Small intestine (tissue), 7 donors: Measurements from ENCODE around the gene C4orf54. TPM values are rescaled to one million over a fixed set of nuclear protein-coding genes. Genes with fewer than 3 reads are reported as not detected.

Experiments used
- DNase-seq, 2 donors: peaks; one replicate each; pipeline versions ENCODE4 v3.0.0 to v3.0.0-alpha.2; 2013
- FAIRE-seq: peaks from 2 replicates; lab custom pipeline; 2012; peaks lifted over from hg19 to GRCh38; lab: Jason Lieb, UNC
- H3K27ac ChIP-seq, 3 donors: one replicate each; pipeline ENCODE4 v1.5.1; 2013; ENCODE audit warnings: low read length in 2 of 3, mild to moderate bottlenecking in 2 of 3, control low read depth in 1 of 3, inconsistent platforms in 1 of 3, low read depth in 1 of 3, moderate library complexity in 1 of 3
- H3K27me3 ChIP-seq, 3 donors: one replicate each; pipeline ENCODE4 v1.6.1; 2013; ENCODE audit warnings: low read length in 3 of 3, inconsistent platforms in 1 of 3; ENCODE audit not compliant: control insufficient read depth in 3 of 3, insufficient read depth in 3 of 3
- H3K36me3 ChIP-seq, 3 donors: one replicate each; pipeline ENCODE4 v1.6.1; 2013; ENCODE audit warnings: low read length in 3 of 3, inconsistent platforms in 1 of 3, low read depth in 1 of 3, mild to moderate bottlenecking in 1 of 3, moderate library complexity in 1 of 3; ENCODE audit not compliant: control insufficient read depth in 3 of 3, insufficient read depth in 2 of 3
- H3K4me1 ChIP-seq, 3 donors: one replicate each; pipeline ENCODE4 v1.6.1; 2013; ENCODE audit warnings: low read length in 2 of 3, inconsistent platforms in 1 of 3, low read depth in 1 of 3, mild to moderate bottlenecking in 1 of 3, moderate library complexity in 1 of 3; ENCODE audit not compliant: control insufficient read depth in 3 of 3, insufficient read depth in 2 of 3
- H3K4me3 ChIP-seq, 3 donors: one replicate each; pipeline ENCODE4 v1.5.1; 2013; ENCODE audit warnings: low read length in 3 of 3, control low read depth in 1 of 3, inconsistent platforms in 1 of 3, low read depth in 1 of 3, mild to moderate bottlenecking in 1 of 3, moderate library complexity in 1 of 3
- H3K9me3 ChIP-seq, 2 donors: one replicate each; pipeline ENCODE4 v1.6.1; 2013; ENCODE audit warnings: low read depth in 1 of 2, low read length in 1 of 2; ENCODE audit not compliant: control insufficient read depth in 2 of 2, insufficient read depth in 1 of 2
- WGBS, 3 donors: extraction: QIAGEN DNeasy Blood & Tissue Kit; methylation state at CpG; one replicate each; pipeline ENCODE4 v1.1.7; 2013; 5-methylcytosine and 5-hydroxymethylcytosine counted together
- polyA plus RNA-seq, 4 donors: library from polyadenylated mRNA; stranded (reverse) in 3 of 4; unstranded in 1 of 4; fragments of 200-250 nt in 3 of 4; fragments of 120-200 nt in 1 of 4; gene quantifications; one replicate each; pipeline versions ENCODE4 v1.2.1 to v1.2.3, GENCODE V29; 2013
- donor health status: healthy with polysubstance abuse.
- donor health status: control.
- donor health status: control.
- donor health status: Bipolar disorder and iron deficiency.
- donor health status: healthy.

The C4orf54 gene
- polyA plus RNA-seq, 4 donors, result under 0.01 to 0.35 (median 0.27) TPM; not detected in 1

DNA sequence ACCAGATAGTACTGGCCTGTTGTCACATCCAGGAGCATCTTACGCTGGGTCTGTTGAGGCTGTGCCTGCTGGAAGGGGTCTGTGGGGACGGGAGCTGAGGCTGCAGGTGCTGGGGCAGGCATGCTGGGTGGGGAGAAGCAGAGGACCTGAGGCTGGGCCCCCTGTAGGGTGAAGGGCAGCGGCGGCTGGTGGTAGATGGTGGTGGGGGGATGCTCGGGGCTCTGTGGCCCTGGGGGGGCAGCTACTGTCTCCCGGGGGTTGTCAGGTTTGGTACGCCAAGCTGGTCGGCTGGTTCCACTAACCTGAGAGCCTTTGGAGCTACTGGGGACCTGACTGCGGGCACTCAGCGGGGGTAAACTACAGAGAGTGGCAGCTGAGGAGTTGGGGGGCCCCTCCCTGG is 7.8 kb downstream of the C4orf54 start:
- Histone ChIP-seq H3K27me3 (peaks cover 0 to 2% (median 0%) of the 10 kb centered on the region in 3 donors), H3K9me3 (no peaks in the 10 kb centered on the region), H3K36me3 (no peaks in the 10 kb centered on the region), H3K27ac (no peak overlapping the region), H3K4me1 (no peaks in the 10 kb centered on the region), H3K4me3 (no peak overlapping the region)
- DNase-seq, result no peak
- no peak for FAIRE-seq
- WGBS, 3 donors, result 81 to 90% (median 89%) methylated on average over 8 to 10 of the region's 10 CpGs

DNA sequence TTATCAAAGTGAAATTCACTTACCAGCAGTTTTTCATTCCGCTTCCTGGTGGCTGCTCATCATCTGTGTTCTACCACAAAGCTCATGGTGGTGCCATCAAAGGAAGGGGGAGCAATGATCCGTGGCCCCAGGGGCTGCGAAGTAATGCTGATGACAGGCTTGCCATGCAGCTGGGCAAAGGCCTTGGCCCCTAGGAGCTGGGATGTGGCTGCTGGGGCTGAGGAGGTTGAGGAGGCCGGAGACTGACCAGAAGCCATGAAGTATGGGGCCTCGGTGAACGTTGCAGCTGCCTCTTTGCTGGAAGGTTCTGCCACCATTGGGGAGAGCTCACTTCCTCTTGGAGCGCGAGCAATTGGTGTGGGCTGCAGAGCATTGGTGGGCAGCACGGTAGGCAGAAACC is 8.4 kb downstream of the C4orf54 start:
- Histone ChIP-seq H3K27ac (no peak overlapping the region), H3K27me3 (no peaks in the 10 kb centered on the region), H3K9me3 (no peaks in the 10 kb centered on the region), H3K36me3 (no peaks in the 10 kb centered on the region), H3K4me1 (no peaks in the 10 kb centered on the region), H3K4me3 (no peak overlapping the region)
- 85 to 91% (median 90%) methylated on average over 9 of the region's 9 CpGs for WGBS, 3 donors
- FAIRE-seq (no peak), DNase-seq (no peak)

DNA sequence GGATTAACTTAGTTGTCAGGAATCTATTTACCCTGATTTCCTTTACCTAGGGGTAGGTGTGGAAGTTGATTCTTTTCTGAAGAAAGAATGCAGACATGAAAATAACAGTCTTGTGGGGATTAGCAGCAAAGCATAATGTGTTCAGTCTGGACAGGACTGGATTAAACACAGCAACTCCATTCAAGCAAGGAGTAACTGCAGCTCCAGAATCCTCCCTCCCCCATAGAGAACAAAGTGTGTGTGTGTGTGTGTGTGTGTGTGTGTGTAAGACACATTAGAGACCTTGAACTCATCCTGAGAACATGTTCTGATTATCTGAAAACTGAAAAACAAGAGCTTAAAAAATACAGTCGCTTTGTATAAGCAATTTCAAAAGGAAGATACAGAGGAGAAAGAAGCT is 9.3 kb downstream of the C4orf54 start:
- WGBS, 3 donors, result 71 to 76% (median 75%) methylated on average over 1 of the region's 1 CpG

DNA sequence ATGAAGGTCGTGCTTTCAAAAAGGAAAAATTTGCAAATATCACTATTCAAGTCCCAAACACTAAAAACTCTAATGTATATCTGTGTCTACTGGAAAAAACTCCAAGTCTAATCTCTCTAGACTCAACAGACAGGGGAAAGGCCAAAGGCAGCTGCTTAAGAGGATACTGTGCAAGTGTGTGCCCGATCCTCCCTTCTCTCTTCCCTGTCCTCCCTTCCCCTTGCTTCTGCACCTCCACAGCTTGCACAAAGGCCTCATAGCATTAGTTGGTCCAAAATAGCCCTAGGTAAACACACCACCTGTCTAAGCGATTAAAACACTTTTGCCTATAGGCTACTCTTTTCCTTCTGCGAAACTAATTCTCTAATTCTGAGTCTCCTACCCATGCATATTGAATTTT is 10.6 kb downstream of the C4orf54 start:
- no peak overlapping the region for H3K4me3 ChIP-seq
- DNase-seq, result no peak
- no peaks in the 10 kb centered on the region for H3K9me3 ChIP-seq
- H3K27ac ChIP-seq, result no peak overlapping the region
- no peak for FAIRE-seq
- no peaks in the 10 kb centered on the region for H3K36me3 ChIP-seq
- H3K4me1 ChIP-seq, result no peaks in the 10 kb centered on the region
- WGBS, 3 donors, result 86 to 92% (median 88%) methylated on average over 4 of the region's 4 CpGs
- no peaks in the 10 kb centered on the region for H3K27me3 ChIP-seq

More for the DNA sequence above, 9.3 kb downstream of the C4orf54 start:
- Histone ChIP-seq H3K36me3 (no peaks in the 10 kb centered on the region), H3K9me3 (no peaks in the 10 kb centered on the region), H3K27ac (no peak overlapping the region), H3K4me3 (no peak overlapping the region), H3K4me1 (no peaks in the 10 kb centered on the region), H3K27me3 (no peaks in the 10 kb centered on the region)
- DNase-seq, result no peak
- FAIRE-seq, result no peak

DNA sequence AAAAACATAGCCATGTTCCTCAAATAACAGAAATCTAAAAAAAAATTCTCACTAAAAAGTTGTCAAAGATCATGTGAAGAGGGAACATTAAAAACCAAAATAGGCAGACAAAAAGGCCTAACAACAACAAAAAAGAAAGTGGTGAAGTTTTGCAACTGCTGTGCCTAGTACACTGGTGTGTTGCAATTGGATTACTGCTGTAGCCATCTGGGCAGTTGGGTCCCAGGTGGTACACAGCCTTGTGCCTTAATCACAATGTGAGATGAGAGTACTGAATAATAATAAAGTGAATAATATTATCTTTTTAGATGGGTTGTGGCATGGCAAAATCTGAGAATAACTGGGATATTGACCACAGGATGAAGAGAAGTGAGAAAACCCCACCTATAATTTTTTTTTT is 12.0 kb downstream of the C4orf54 start:
- H3K36me3 ChIP-seq, result no peaks in the 10 kb centered on the region
- no peaks in the 10 kb centered on the region for H3K9me3 ChIP-seq
- H3K4me3 ChIP-seq, result no peak overlapping the region
- FAIRE-seq, result no peak
- no peak for DNase-seq
- no peaks in the 10 kb centered on the region for H3K4me1 ChIP-seq
- H3K27ac ChIP-seq, result no peak overlapping the region
- no peaks in the 10 kb centered on the region for H3K27me3 ChIP-seq

DNA sequence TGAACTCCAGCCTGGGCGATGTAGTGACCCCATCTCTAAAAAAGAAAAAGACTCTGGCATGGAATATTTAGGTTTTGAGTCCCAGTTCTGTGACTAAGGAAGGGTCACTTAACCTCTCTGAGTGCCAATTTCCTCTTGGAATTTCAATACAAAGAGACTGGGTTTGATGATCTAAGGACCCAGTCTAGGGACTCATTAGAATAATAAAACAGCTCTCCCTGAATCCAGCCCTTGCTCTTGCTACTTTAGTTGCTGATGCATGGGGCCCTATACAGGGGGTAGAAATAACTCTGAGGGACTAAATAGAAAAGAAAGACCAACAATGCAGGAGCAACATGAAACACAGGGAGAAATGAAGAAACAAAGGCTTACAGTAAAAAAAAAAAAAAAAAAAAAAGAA is 12.6 kb downstream of the C4orf54 start:
- Histone ChIP-seq H3K4me3 (no peak overlapping the region), H3K27me3 (no peaks in the 10 kb centered on the region), H3K9me3 (no peaks in the 10 kb centered on the region), H3K36me3 (no peaks in the 10 kb centered on the region), H3K27ac (no peak overlapping the region), H3K4me1 (no peaks in the 10 kb centered on the region)
- FAIRE-seq (no peak), DNase-seq (no peak)
- WGBS, 3 donors, result 92 to 100% (median 97%) methylated on average over 1 of the region's 1 CpG

DNA sequence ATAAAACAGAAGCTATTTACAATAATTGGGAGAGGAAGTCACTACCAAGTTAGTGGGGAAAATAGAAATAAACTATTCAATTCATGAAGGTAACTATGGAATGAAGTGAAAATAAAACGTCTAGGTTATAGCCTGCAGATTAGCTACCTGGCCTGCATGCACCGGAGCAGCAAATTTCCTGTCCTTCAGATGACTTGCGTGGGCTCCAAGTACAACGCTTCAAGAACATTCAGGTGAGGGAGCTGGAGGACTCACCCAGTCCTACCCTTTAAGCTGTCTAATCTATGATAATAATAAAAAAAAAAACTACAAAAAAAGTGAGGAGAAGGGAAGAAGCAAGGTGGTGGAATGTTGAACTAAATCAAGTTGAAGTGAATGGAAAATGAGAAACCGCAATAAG is 13.2 kb downstream of the C4orf54 start:
- Histone ChIP-seq H3K36me3 (no peaks in the 10 kb centered on the region), H3K27ac (no peak overlapping the region), H3K4me3 (no peak overlapping the region), H3K9me3 (no peaks in the 10 kb centered on the region), H3K4me1 (no peaks in the 10 kb centered on the region), H3K27me3 (no peaks in the 10 kb centered on the region)
- DNase-seq (no peak), FAIRE-seq (no peak)
- WGBS, 3 donors, result 43 to 71% (median 54%) methylated on average over 5 of the region's 5 CpGs

DNA sequence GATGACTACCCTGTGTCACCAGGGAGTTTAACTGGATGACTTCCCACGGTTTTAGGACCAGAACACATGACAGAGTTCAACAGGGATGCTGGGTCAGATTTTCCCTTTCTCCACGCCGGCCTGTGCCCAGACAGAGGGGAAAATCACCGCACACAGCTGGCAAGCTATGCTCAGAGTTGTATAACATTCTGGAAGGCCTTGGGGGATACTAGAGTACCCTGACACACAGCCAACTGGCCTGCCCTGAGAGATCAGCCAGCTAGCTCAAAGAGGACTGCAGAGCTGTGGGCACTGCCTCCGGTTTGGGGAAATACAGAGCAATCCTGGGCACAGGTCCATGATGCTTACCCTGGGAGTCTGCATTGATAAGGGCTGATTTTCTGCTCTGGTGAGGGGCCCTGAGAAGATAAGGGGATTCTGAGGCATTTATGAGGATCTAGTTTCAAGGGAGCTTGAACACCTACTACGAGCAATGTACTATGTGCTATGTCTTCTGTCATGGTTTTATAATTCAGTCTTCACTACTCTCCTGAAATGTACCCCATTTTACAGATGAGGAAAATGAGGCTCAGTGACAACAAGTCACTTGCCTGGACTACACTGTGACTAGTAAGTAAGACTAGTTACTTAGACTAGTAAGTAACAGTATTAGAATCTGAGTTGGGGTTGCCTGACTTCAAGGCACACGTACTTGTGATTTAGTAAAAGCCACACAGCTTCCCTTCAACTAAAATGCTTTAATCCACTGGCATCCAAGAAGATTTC is 14.7 kb downstream of the C4orf54 start:
- Histone ChIP-seq H3K27ac (no peak overlapping the region), H3K4me1 (no peaks in the 10 kb centered on the region), H3K27me3 (no peaks in the 10 kb centered on the region), H3K36me3 (no peaks in the 10 kb centered on the region), H3K4me3 (no peak overlapping the region), H3K9me3 (no peaks in the 10 kb centered on the region)
- 77% methylated on average over 7 of the region's 7 CpGs for WGBS, 3 donors
- FAIRE-seq, result no peak
- no peak for DNase-seq

DNA sequence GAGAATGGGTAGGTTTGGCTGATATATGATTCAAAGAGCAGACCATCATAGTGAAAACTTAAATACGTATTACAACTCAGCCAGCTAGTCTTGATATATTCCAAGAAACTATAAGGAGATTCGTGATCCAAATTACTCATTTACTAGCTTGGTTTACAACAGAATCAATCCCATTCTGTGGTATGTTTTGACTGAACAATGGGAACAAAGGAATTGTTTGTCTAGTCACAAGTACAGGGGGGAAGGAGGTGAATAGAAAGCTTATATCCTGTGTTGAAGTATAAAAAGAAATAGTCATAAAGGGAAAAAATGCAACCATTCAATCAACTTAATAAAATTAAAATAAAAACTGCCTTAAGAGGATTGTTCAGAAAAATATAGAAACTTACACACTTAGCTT is 17.0 kb downstream of the C4orf54 start:
- no peak overlapping the region for H3K27ac ChIP-seq
- DNase-seq, result no peak
- FAIRE-seq, result no peak

More for the DNA sequence above, 17.0 kb downstream of the C4orf54 start:
- H3K27me3 ChIP-seq, result no peaks in the 10 kb centered on the region
- no peaks in the 10 kb centered on the region for H3K4me1 ChIP-seq
- 64 to 70% (median 65%) methylated on average over 2 of the region's 2 CpGs for WGBS, 3 donors
- H3K9me3 ChIP-seq, result no peaks in the 10 kb centered on the region
- no peaks in the 10 kb centered on the region for H3K36me3 ChIP-seq
- H3K4me3 ChIP-seq, result no peak overlapping the region
